Endothelial cell (in vitro differentiated cells): Measurements from ENCODE around the gene ROS1. TPM values are rescaled to one million over a fixed set of nuclear protein-coding genes. Genes with fewer than 3 reads are reported as not detected.
"Not testable (repeated sequence)": the region's sequence is repeated elsewhere in the genome, so short reads cannot be mapped to it uniquely, and the experiment has no call there.

Experiments
- DNase-seq: peaks from one replicate; pipeline ENCODE4 v3.0.0; 2021; ENCODE audit warnings: low spot score
- H3K27ac Mint-ChIP-seq: one replicate; pipeline ENCODE4 v1.8.0; 2021; ENCODE audit warnings: mixed read lengths, inconsistent platforms; ENCODE audit not compliant: unreplicated experiment
- H3K27me3 Mint-ChIP-seq: one replicate; pipeline ENCODE4 v1.8.0; 2021; ENCODE audit warnings: mild to moderate bottlenecking, moderate library complexity, mixed read lengths, inconsistent platforms; ENCODE audit not compliant: unreplicated experiment
- H3K36me3 Mint-ChIP-seq: one replicate; pipeline ENCODE4 v1.8.0; 2021; ENCODE audit warnings: mild to moderate bottlenecking, low read depth, mixed read lengths, inconsistent platforms; ENCODE audit not compliant: unreplicated experiment
- H3K4me1 Mint-ChIP-seq: one replicate; pipeline ENCODE4 v1.8.0; 2021; ENCODE audit warnings: mild to moderate bottlenecking, mixed read lengths, inconsistent platforms; ENCODE audit not compliant: unreplicated experiment
- H3K4me3 Mint-ChIP-seq: one replicate; pipeline ENCODE4 v1.8.0; 2021; ENCODE audit warnings: mild to moderate bottlenecking, mixed read lengths, inconsistent platforms; ENCODE audit not compliant: unreplicated experiment
- H3K9me3 Mint-ChIP-seq: one replicate; pipeline ENCODE4 v1.8.0; 2021; ENCODE audit warnings: mixed read lengths, inconsistent platforms; ENCODE audit not compliant: unreplicated experiment
- CTCF ChIP-seq: fragments of 200-600 bp; sonication (generic); IDR thresholded peaks from one replicate; pipeline ENCODE4 v1.5.0; 2021; ENCODE audit warnings: antibody characterized with exemption; ENCODE audit not compliant: unreplicated experiment
- long read RNA-seq: library from polyadenylated mRNA; unstranded; transcript quantifications from one replicate; pipeline ENCODE4 v2.0.0, GENCODE V29; 2020; ENCODE audit not compliant: unreplicated experiment
- total RNA-seq: library from RNA; stranded (reverse); fragmentation: NEBNext Ultra II Directional; extraction: Animal tissue kit (Norgen Biotek cat#: 25700); gene quantifications from one replicate; pipeline ENCODE4 v1.2.1, GENCODE V29; 2021; ENCODE audit not compliant: unreplicated experiment

Gene ROS1
- 0.05 TPM for total RNA-seq
- long read RNA-seq: 0 reads

- Mint-ChIP-seq H3K27ac (no peak within 1 kb of the TSS), H3K4me3 (no peak within 1 kb of the TSS), H3K4me1 (peaks cover 6% of the 10 kb centered on the region), H3K36me3 (no peaks in the 10 kb centered on the region), H3K9me3 (no peaks in the 10 kb centered on the region), H3K27me3 (no peaks in the 10 kb centered on the region)
- TF ChIP-seq CTCF: no peak
- DNase-seq: no peak
Observed at GRCh38 chr6:117425431-117426153, at the start of gene ROS1. Gene ROS1, minus strand, starts transcription at chr6:117425942. Its CDS starts 286 bp downstream, at chr6:117425656.

- Mint-ChIP-seq H3K27me3 (peaks cover 2% of the 10 kb centered on the region), H3K9me3 (no peaks in the 10 kb centered on the region), H3K4me1 (peaks cover 5% of the 10 kb centered on the region), H3K36me3 (no peaks in the 10 kb centered on the region), H3K27ac (no peak overlapping the region), H3K4me3 (no peak overlapping the region)
- TF ChIP-seq CTCF: no peak
- no peak for DNase-seq
Observed at GRCh38 chr6:117473401-117473800, 47.7 kb upstream of the ROS1 start.

GRCh38 chr6:117472667-117473066 lies 46.9 kb upstream of the ROS1 start:
- Mint-ChIP-seq H3K27ac (no peak overlapping the region), H3K4me1 (no peaks in the 10 kb centered on the region), H3K36me3 (no peaks in the 10 kb centered on the region), H3K9me3 (no peaks in the 10 kb centered on the region), H3K27me3 (peaks cover 2% of the 10 kb centered on the region), H3K4me3 (no peak overlapping the region)
- DNase-seq: no peak
- TF ChIP-seq CTCF: no peak

GRCh38 chr6:117469791-117470190 lies 44.0 kb upstream of the ROS1 start:
- Mint-ChIP-seq H3K9me3 (no peaks in the 10 kb centered on the region), H3K36me3 (no peaks in the 10 kb centered on the region), H3K27me3 (peaks cover 2% of the 10 kb centered on the region), H3K4me3 (no peak overlapping the region), H3K27ac (no peak overlapping the region), H3K4me1 (peaks cover 5% of the 10 kb centered on the region)
- DNase-seq: no peak
- no peak for TF ChIP-seq CTCF

GRCh38 chr6:117469356-117469755 lies 43.6 kb upstream of the ROS1 start:
- no peak overlapping the region for H3K4me3 Mint-ChIP-seq
- no peaks in the 10 kb centered on the region for H3K9me3 Mint-ChIP-seq
- TF ChIP-seq CTCF: no peak
- peaks cover 8% of the 10 kb centered on the region for H3K4me1 Mint-ChIP-seq
- DNase-seq: no peak
- no peak overlapping the region for H3K27ac Mint-ChIP-seq
- peaks cover 2% of the 10 kb centered on the region for H3K27me3 Mint-ChIP-seq
- H3K36me3 Mint-ChIP-seq: no peaks in the 10 kb centered on the region

GRCh38 chr6:117468527-117468926 lies 42.8 kb upstream of the ROS1 start:
- H3K4me3 Mint-ChIP-seq, H3K36me3 Mint-ChIP-seq, DNase-seq, H3K4me1 Mint-ChIP-seq, H3K9me3 Mint-ChIP-seq, H3K27me3 Mint-ChIP-seq, H3K27ac Mint-ChIP-seq: not testable (repeated sequence)
